Forelimb muscle (tissue), 1 donor: Measurements from ENCODE around the gene TNPO2. TPM values are rescaled to one million over a fixed set of nuclear protein-coding genes. Genes with fewer than 3 reads are reported as not detected.

Source experiments
- polyA plus RNA-seq: library from polyadenylated mRNA; unstranded; fragments of 120-200 nt; gene quantifications from one replicate; pipeline ENCODE4 v1.2.1, GENCODE V29; 2013; ENCODE audit not compliant: insufficient read length

The TNPO2 gene
- polyA plus RNA-seq, 1 donor, result 53.9 TPM

Other genes starting within 250 kb of the TNPO2 start
- gene ZNF709, start 239.1 kb downstream of the TNPO2 start, polyA plus RNA-seq, result 2.7 TPM
- 4.6 TPM for gene ZNF564, start 172.4 kb downstream of the TNPO2 start, polyA plus RNA-seq
- gene ZNF490, start 113.1 kb downstream of the TNPO2 start, polyA plus RNA-seq, result 2.6 TPM
- 14.4 TPM for gene ZNF791, start 113.0 kb downstream of the TNPO2 start, polyA plus RNA-seq
- 23.4 TPM for gene MAN2B1, start 57.2 kb downstream of the TNPO2 start, polyA plus RNA-seq
- 12.4 TPM for gene WDR83, start 57.1 kb downstream of the TNPO2 start, polyA plus RNA-seq
- gene DHPS, start 42.1 kb downstream of the TNPO2 start, polyA plus RNA-seq, result 58.9 TPM
- not detected for gene GNG14, start 35.9 kb downstream of the TNPO2 start, polyA plus RNA-seq
- 3.7 TPM for gene FBXW9, start 27.3 kb downstream of the TNPO2 start, polyA plus RNA-seq
- 199 TPM for gene TRIR, start 10.8 kb upstream of the TNPO2 start, polyA plus RNA-seq
- gene GET3, start 13.6 kb upstream of the TNPO2 start, polyA plus RNA-seq, result 42.4 TPM
- gene BEST2, start 27.9 kb upstream of the TNPO2 start, polyA plus RNA-seq, result not detected
- 30.9 TPM for gene HOOK2, start 51.6 kb upstream of the TNPO2 start, polyA plus RNA-seq
- 32.1 TPM for gene JUNB, start 67.6 kb upstream of the TNPO2 start, polyA plus RNA-seq
- 162 TPM for gene PRDX2, start 77.9 kb upstream of the TNPO2 start, polyA plus RNA-seq
- gene THSD8, start 78.1 kb upstream of the TNPO2 start, polyA plus RNA-seq, result 3.0 TPM
- gene RNASEH2A, start 82.7 kb upstream of the TNPO2 start, polyA plus RNA-seq, result 17.3 TPM
- not detected for gene RTBDN, start 110.6 kb upstream of the TNPO2 start, polyA plus RNA-seq
- gene MAST1, start 114.6 kb upstream of the TNPO2 start, polyA plus RNA-seq, result 0.52 TPM
- gene DNASE2, start 157.5 kb upstream of the TNPO2 start, polyA plus RNA-seq, result 8.2 TPM
- gene KLF1, start 163.3 kb upstream of the TNPO2 start, polyA plus RNA-seq, result 0.42 TPM
- gene GCDH, start 167.2 kb upstream of the TNPO2 start, polyA plus RNA-seq, result 39.4 TPM
- 3.9 TPM for gene SYCE2, start 195.4 kb upstream of the TNPO2 start, polyA plus RNA-seq
- 42.6 TPM for gene FARSA, start 209.8 kb upstream of the TNPO2 start, polyA plus RNA-seq
- gene CALR, start 214.7 kb upstream of the TNPO2 start, polyA plus RNA-seq, result 312 TPM
- 137 TPM for gene RAD23A, start 221.9 kb upstream of the TNPO2 start, polyA plus RNA-seq
- gene GADD45GIP1, start 233.3 kb upstream of the TNPO2 start, polyA plus RNA-seq, result 46.0 TPM
- 0.08 TPM for gene DAND5, start 245.6 kb upstream of the TNPO2 start, polyA plus RNA-seq